ENCODE measurements around the gene CELSR2.
A peak's percentile ranks its signal among the peaks of the same experiment; 100 is the strongest.

Gene CELSR2

DNA sequence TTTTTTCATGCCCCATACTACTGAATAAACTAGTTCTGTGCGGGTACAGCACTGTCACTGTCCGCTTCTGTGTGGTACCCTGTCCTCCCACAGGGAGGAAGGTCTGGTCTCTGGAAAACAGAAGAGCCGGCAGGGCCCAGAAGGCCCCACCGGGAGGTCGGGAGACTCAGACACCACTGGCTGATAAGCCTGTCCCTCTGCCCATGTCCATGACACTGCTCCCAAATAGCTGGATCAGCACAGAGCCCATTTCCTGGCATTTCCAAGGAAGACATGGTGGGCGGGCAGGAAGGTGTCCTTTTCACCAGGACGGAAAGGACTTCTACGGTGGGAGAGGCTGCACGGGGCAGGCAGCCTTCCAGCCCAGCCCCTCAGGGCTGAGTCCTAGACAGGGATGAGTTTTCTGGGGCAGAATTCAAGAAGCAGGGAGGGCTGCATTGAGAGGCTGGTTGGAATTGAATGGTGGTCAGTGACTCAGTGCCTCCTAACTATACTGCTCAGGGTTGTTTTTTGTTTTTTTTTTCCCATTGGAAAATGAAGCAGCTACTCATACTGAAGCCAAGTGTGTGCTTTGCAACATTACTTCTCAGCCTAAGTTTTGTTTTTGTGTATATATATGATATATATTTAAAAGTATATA is 26.5 kb downstream of the CELSR2 start:
- Histone ChIP-seq H3K4me1 (ENCODE audit: control insufficient read depth, low read length) (peaks cover 10% of the 10 kb centered on the region), H3K36me3 (ENCODE audit: control insufficient read depth, low read length) (peaks cover 19% of the 10 kb centered on the region), H3K4me2 (ENCODE audit: low read length) (no peak overlapping the region), H4K20me1 (ENCODE audit: control insufficient read depth, insufficient read depth, low read depth, low read length) (no peaks in the 10 kb centered on the region), H3K4me3 (ENCODE audit: low read length) (no peak overlapping the region), H3K9me2 (replicated peaks; ENCODE audit: control insufficient read depth, low read length) (no peaks in the 10 kb centered on the region), H3K79me2 (ENCODE audit: control insufficient read depth, low read length) (no peaks in the 10 kb centered on the region), H3K27me3 (ENCODE audit: control insufficient read depth, low read length) (no peaks in the 10 kb centered on the region), H3F3A (ENCODE audit: control insufficient read depth, insufficient read depth) (no peaks in the 10 kb centered on the region), H3K9me3 (ENCODE audit: control insufficient read depth, insufficient read depth, low read length) (no peaks in the 10 kb centered on the region), H3K27ac (ENCODE audit: low read depth, low read length) (no peak overlapping the region)
- TF ChIP-seq CTCF (IDR thresholded peaks at IDR 0.05; ENCODE audit: low read depth, low read length, poor library complexity, severe bottlenecking) (no peak), EZH2phosphoT487 (IDR thresholded peaks at IDR 0.05; ENCODE audit: borderline replicate concordance, low read length) (no peak)

DNA sequence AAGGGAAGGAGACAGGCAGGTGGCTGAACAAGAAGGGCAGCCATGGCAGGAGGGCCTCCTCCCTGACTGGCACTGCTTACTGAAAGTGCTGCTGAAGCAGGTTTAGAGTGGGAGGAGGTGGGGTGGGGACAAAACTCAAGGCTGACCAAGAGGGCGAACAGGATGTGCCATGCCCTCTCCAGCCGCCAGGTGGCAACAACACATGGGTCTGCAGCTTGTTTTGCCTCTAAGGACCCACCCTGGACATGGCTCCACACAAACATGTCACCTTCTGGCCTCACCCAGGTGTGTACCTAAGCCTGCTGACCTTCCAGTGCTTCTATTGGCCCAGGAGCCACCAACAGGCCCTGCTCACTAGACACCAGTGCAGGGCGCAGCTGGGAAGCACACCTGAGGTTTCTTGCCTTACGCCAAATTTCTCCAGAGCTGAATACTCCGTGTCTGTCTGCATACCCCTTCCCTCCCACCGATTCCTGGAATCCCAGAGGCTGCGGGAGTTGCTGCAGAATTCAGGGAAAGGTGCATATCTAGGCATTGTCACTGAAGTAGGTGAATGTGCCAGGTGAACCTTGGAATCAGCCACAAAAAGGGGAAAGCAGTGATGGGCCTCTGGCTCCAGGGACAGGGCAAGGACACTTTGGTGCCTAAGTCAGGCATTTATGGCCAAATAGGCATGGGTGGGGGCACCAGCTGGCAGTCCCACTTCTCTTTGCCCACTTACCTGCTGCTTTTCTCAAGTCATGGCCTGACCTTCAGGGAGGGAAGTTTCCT is 28.3 kb downstream of the CELSR2 start:
- H3K27ac ChIP-seq (ENCODE audit: low read depth, low read length), result no peak overlapping the region
- H3K9me2 ChIP-seq (replicated peaks; ENCODE audit: control insufficient read depth, low read length), result no peaks in the 10 kb centered on the region
- H3K4me2 ChIP-seq (ENCODE audit: low read length), result no peak overlapping the region
- H3K36me3 ChIP-seq (ENCODE audit: control insufficient read depth, low read length), result peaks cover 19% of the 10 kb centered on the region
- no peaks in the 10 kb centered on the region for H3F3A ChIP-seq (ENCODE audit: control insufficient read depth, insufficient read depth)
- H3K4me3 ChIP-seq (ENCODE audit: low read length), result no peak overlapping the region
- no peaks in the 10 kb centered on the region for H3K9me3 ChIP-seq (ENCODE audit: control insufficient read depth, insufficient read depth, low read length)
- H3K4me1 ChIP-seq (ENCODE audit: control insufficient read depth, low read length), result peaks cover 21% of the 10 kb centered on the region
- no peaks in the 10 kb centered on the region for H3K27me3 ChIP-seq (ENCODE audit: control insufficient read depth, low read length)
- no peaks in the 10 kb centered on the region for H4K20me1 ChIP-seq (ENCODE audit: control insufficient read depth, insufficient read depth, low read depth, low read length)
- H3K79me2 ChIP-seq (ENCODE audit: control insufficient read depth, low read length), result peaks cover 8% of the 10 kb centered on the region
- peak; percentile 95 for TF ChIP-seq CTCF (IDR thresholded peaks at IDR 0.05; ENCODE audit: low read depth, low read length, poor library complexity, severe bottlenecking)
- no peak for TF ChIP-seq EZH2phosphoT487 (IDR thresholded peaks at IDR 0.05; ENCODE audit: borderline replicate concordance, low read length)

DNA sequence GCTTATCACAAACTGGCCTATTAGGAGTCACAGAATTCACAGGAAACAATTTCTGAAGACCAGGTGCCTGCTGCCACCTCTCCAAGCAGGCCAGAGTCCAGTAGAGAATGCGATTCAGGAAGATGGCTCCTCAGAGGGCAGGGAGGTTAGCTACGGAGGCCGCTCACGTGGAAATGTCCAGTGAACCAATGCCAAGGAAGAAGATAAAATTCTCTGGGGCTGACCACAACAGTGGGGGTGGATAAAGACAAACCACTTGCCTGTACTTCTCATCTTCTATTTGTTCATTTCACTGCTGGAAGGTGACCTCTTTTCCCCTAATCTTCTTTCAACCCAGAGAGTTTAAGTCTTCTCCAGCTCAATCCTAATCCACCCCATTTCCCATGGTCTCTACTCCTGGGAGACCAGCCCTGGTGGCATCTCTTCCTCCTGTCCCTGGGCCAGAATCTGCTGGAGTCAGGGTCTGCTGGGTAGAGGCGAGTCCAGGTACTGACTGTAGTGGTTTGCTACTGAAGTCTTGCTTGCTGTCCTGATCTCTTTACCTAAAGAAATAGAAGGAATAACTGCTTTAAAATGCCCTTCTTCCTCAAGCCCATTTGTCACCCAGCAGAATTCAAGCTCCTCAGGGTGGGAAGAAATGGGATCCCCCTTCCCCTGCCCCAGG is 30.4 kb downstream of the CELSR2 start:
- Histone ChIP-seq H3K36me3 (ENCODE audit: control insufficient read depth, low read length) (peaks cover 19% of the 10 kb centered on the region), H3K9me2 (replicated peaks; ENCODE audit: control insufficient read depth, low read length) (no peaks in the 10 kb centered on the region), H3K27me3 (ENCODE audit: control insufficient read depth, low read length) (no peaks in the 10 kb centered on the region), H3K27ac (ENCODE audit: low read depth, low read length) (no peak overlapping the region), H3F3A (ENCODE audit: control insufficient read depth, insufficient read depth) (no peaks in the 10 kb centered on the region), H3K4me3 (ENCODE audit: low read length) (no peak overlapping the region), H3K9me3 (ENCODE audit: control insufficient read depth, insufficient read depth, low read length) (no peaks in the 10 kb centered on the region), H3K79me2 (ENCODE audit: control insufficient read depth, low read length) (peaks cover 10% of the 10 kb centered on the region), H3K4me2 (ENCODE audit: low read length) (no peak overlapping the region), H3K4me1 (ENCODE audit: control insufficient read depth, low read length) (peaks cover 27% of the 10 kb centered on the region), H4K20me1 (ENCODE audit: control insufficient read depth, insufficient read depth, low read depth, low read length) (no peaks in the 10 kb centered on the region)
- TF ChIP-seq CTCF (IDR thresholded peaks at IDR 0.05; ENCODE audit: low read depth, low read length, poor library complexity, severe bottlenecking) (no peak), EZH2phosphoT487 (IDR thresholded peaks at IDR 0.05; ENCODE audit: borderline replicate concordance, low read length) (no peak)
